T-helper 2 cell treated with Interferon-gamma antibody and Interleukin-4, amounts not matched to agents 5 μg/mL and 100 μg/mL, for 36 hours (primary cell): Measurements from ENCODE around the gene UBA52.

Experiments
- DNase-seq: peaks from one replicate; pipeline ENCODE4 v3.0.0; 2021; ENCODE audit warnings: low spot score
- H3K27ac Mint-ChIP-seq: one replicate; pipeline ENCODE4 v1.8.0; 2021; ENCODE audit warnings: mild to moderate bottlenecking, mixed read lengths
- H3K27me3 Mint-ChIP-seq: one replicate; pipeline ENCODE4 v1.8.0; 2021; ENCODE audit warnings: low read depth, mixed read lengths
- H3K36me3 Mint-ChIP-seq: one replicate; pipeline ENCODE4 v1.8.0; 2021; ENCODE audit warnings: low read depth, mixed read lengths
- H3K4me1 Mint-ChIP-seq: one replicate; pipeline ENCODE4 v1.8.0; 2021; ENCODE audit warnings: low read depth, mixed read lengths
- H3K4me3 Mint-ChIP-seq: one replicate; pipeline ENCODE4 v1.8.0; 2022; ENCODE audit warnings: mild to moderate bottlenecking, moderate library complexity, mixed read lengths
- H3K9me3 Mint-ChIP-seq: one replicate; pipeline ENCODE4 v1.8.0; 2021; ENCODE audit warnings: mixed read lengths

The UBA52 gene

DNA sequence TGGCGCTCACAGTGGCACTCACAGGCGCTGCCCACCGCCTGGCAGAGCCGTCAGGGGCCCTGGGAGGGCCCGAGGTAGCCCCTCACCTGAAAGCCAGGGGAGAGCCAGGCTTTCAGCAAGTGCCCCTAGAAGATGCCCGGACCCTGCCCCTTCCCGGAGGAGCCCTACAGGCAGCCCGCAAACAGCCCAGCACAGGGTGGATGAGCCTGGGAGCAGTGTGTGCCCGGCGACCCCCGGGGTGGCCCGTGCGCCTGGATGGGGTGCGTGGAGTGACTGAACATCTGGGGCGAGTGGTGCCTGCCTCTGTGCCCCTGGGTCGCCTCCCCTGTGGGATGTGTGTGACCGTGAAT is 33.5 kb downstream of the UBA52 start:
- no peak overlapping the region for H3K27ac Mint-ChIP-seq
- H3K36me3 Mint-ChIP-seq: no peaks in the 10 kb centered on the region
- no peak for DNase-seq
- no peak overlapping the region for H3K4me3 Mint-ChIP-seq
- H3K27me3 Mint-ChIP-seq: peaks cover 63% of the 10 kb centered on the region
- H3K9me3 Mint-ChIP-seq: no peaks in the 10 kb centered on the region
- H3K4me1 Mint-ChIP-seq: no peaks in the 10 kb centered on the region

DNA sequence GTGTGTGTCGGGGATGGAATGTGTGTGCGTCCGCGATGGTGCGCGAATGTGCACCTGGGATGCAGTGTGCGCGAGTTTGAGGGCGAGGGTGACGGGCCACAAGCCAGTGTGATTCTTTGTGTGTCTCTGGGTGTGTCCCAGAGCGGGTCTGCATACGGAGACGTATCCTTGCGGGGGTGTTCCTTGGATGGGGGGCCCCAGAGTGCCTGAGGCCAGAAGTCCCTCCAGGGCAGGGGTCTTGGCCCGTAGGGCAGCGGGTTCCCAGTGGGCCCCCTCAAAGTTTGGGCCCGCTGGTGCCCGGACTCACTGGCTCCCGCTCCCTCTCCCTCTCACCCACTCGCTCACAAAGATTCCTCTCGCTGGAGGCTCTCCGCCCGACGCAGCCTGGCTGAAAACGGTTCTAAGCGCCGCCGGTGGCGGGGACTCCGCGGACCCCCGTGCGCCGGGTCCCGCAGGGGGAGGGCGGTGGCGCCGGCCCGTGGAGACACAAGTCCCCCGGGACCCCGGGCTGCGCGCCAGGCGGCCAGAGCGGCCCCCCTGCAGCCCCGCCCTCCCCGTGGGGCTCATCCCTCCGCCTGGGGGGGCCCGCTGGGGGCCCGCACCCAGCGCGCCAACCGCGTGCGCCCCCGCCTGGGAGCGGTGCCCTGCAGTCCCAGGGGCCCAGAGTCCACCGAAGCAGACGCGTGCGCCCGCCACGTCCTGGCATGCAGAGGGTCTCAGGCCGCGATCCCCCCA is 34.1 kb downstream of the UBA52 start:
- Mint-ChIP-seq H3K36me3 (no peaks in the 10 kb centered on the region), H3K27me3 (peaks cover 67% of the 10 kb centered on the region), H3K9me3 (no peaks in the 10 kb centered on the region), H3K4me3 (no peak overlapping the region), H3K4me1 (no peaks in the 10 kb centered on the region), H3K27ac (no peak overlapping the region)
- DNase-seq: no peak

DNA sequence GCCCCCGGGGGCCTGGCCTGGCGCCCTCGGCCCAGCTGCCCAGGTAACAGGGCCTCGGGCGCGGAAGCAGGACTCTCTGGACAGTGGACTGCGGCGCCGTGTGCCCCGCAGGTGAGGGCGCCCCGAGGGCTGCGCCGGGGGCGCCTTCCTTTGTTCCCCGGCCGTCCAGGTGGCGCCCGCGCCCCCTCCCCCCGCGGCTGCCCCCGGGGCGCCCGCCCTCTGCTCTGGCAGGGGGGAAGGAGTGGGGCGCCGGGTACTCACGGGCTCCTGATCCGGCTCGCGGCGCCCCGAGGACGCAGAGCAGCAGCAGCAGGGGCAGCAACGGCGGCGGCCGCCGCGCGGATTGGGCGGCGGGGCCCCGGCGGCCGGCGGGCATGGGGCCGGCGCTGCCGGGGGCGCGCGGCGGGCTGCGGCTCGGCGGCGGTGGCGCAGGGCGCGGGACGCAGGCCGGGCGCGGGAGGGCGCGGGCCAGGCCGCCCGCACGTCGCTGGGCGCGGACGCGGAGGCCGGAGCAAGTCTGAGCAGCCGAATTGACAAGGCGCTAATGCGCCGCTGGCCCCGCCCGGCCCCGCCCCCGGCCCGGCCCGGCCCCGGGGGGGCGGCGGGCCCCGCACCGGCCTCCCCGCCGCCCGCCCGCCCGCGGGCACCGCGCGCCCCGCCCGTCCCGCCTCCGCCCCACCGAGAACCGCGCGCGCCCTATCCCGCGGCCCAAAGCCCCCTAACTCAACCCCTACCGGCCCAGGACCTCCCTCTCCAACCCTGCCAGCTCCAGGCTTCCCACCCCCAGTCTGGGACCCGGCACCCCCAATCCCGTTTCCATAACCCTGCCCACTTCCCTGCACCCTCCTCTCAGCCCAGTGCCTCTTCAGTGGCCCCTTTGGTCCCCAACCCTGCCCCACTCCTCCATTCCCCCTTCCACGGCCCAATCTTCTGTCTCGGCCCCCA is 34.9 kb downstream of the UBA52 start, which contains the start of gene CRLF1:
CRLF1 (minus strand) TSS at position 519 of the 945 bp plus-strand sequence; CDS start at position 376, 143 bp downstream.
- no peak for DNase-seq
- Mint-ChIP-seq H3K9me3 (no peaks in the 10 kb centered on the region), H3K36me3 (no peaks in the 10 kb centered on the region), H3K4me1 (peaks cover 2% of the 10 kb centered on the region), H3K27ac (no peak within 1 kb of the TSS), H3K4me3 (no peak within 1 kb of the TSS), H3K27me3 (peaks cover 73% of the 10 kb centered on the region)

DNA sequence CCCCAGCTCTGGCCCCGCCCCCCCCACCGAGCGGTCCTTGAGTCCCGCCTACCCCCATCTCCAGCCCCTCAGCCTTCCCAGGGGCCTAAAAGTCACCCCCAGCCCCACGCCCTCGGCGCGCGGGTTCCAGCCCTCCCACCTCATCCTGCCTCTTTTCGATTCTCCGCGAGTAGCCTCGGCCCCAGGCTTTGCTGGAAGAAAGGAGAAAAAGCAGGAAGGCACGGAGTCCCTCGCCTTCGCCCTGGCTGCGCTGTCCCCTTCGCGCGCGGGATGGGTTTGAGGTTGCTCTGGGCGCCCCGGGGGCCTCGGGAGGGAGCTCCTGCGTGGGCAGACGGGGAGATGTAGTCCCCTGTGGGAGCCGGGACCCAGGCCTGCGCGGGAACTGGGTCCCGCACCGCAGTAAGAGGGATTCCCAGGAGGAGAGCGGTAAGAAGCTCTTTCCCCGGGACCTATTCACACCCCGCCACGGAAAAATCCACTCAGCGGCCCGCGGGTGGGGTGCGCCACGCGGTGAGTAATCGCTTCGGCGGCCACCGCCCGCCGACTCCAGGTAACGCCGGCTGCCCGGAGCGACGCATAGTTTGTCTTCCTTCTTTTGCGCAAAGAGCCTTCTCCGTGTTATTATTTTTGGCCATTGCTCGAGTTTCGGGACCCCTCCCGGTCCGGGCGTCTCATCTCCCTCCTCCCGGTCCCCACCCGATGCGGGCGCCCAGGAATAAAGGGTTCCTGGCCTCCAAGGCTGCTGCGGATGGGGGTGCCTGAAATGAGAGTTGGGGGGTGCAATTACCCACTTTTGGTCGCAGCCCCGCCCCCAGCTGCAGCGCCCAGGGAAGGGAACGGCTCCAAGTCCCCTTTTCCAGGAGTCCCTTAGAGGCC is 35.8 kb downstream of the UBA52 start:
- H3K27me3 Mint-ChIP-seq: peaks cover 76% of the 10 kb centered on the region
- no peaks in the 10 kb centered on the region for H3K36me3 Mint-ChIP-seq
- no peak overlapping the region for H3K4me3 Mint-ChIP-seq
- H3K9me3 Mint-ChIP-seq: no peaks in the 10 kb centered on the region
- H3K27ac Mint-ChIP-seq: no peak overlapping the region
- no peak for DNase-seq
- peaks cover 4% of the 10 kb centered on the region for H3K4me1 Mint-ChIP-seq

DNA sequence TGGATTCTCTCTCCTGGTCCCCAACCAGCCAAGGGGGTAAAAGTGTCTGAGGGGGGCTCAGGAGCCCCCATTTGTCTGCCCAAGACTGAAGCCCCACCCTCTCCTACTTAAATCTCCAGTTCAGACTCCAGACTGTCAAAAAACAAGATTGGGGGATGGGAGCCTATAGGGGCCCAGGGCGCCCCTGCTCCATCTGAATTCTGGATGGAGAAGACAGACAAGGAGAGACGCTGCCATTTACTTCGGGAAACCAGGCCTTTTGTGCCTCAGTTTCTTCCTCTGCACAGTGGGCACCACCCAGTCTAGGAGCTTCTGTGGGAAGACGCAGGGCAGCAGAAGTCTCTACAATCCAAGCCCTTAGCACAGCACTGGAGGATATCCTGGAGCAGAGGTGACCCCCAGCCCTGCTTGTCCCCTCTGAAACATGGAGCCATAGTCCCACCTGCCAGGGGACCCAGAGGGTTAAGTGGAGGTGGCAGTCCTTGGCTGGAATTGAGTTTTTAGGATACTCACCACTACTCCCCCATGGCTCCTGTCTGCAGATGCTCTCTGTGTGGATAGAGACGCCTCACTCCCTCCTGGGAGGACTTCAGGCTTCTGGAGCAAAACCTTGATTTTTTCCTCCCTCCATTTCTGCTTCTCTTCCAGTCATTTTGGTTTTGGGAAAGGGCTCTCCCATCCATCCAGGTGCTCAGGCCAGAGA is 36.6 kb downstream of the UBA52 start:
- no peaks in the 10 kb centered on the region for H3K9me3 Mint-ChIP-seq
- H3K27ac Mint-ChIP-seq: no peak overlapping the region
- H3K27me3 Mint-ChIP-seq: peaks cover 72% of the 10 kb centered on the region
- peaks cover 5% of the 10 kb centered on the region for H3K4me1 Mint-ChIP-seq
- no peak for DNase-seq
- no peaks in the 10 kb centered on the region for H3K36me3 Mint-ChIP-seq
- H3K4me3 Mint-ChIP-seq: no peak overlapping the region

DNA sequence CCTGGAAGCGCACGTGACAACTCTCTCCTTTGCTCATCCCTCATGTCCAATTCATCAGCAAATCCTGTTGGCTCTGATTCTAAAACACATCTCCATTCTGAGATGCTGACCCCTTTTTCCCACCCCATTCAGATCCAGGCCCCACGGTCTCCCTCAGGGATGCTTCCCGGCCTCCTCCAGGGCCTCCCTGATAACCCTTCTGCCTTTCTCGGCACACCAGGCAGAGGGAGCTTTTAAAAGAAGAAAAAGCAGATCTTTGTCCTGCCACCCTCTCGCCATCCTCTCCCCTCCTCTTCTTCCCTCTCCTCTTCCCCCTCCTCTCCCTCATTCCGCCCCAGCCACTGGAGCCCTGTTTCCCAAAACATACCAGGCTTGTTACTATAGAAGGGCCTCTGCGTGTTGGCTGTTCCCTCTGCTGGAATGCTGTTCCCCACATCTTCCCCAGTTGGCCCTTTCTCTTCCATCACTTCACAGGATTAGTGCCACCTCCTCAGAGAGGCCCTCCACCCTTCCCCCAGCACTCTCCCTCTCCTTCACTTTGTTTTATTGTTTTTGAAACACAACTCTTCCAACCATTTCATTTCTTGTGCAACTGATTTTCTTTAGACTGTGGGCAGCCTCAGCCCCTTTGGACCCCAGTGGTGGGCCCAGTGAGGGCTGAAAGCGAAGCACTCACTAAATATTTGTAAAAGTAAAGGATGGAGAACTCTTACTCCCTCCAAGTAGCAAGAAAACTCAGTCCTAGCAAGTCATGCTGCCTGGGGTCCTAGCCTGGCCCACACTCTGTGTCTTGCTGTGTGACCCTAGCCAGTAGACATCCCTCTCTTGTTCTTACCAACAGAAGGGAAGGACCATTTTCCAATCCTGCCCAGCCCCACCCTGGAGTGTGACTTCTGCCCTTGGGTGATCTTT is 37.4 kb downstream of the UBA52 start:
- no peaks in the 10 kb centered on the region for H3K9me3 Mint-ChIP-seq
- no peak for DNase-seq
- peaks cover 76% of the 10 kb centered on the region for H3K27me3 Mint-ChIP-seq
- no peaks in the 10 kb centered on the region for H3K36me3 Mint-ChIP-seq
- no peak overlapping the region for H3K4me3 Mint-ChIP-seq
- peaks cover 5% of the 10 kb centered on the region for H3K4me1 Mint-ChIP-seq
- H3K27ac Mint-ChIP-seq: no peak overlapping the region

DNA sequence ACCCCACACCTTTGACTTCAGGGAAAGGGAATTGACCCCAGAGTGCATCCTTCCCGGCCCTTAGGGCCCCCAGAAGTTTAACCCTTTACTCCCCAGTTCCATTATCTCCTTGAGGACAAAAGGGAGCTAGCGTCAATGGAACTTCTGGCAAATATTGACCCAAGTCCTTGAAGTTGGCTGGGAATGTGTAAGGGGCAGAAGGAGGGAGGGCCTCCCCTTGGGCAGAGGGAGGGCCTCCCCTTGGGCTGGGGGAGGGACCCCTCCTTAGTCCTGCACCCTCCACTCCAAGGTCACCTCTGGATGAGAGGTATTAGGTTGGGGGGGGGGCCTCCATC is 38.0 kb downstream of the UBA52 start:
- peaks cover 77% of the 10 kb centered on the region for H3K27me3 Mint-ChIP-seq
- H3K4me3 Mint-ChIP-seq: no peak overlapping the region
- H3K36me3 Mint-ChIP-seq: no peaks in the 10 kb centered on the region

DNA sequence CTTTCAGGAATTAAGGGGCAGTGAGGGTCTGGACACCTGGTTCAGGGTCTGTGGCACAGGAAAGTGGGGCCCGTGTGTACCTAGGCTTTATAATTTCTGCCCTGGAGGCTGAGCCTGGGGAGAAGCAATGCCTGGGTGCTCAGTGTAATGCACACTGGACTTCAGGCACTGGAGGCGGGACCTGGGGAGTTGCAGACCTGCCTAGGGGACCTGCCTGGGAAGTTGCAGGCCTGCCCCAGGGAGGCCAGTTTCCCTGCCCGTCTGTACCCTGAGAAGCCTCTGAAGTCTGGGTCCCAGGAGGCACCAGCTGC is 38.5 kb downstream of the UBA52 start:
- Mint-ChIP-seq H3K4me3 (no peak overlapping the region), H3K27ac (no peak overlapping the region), H3K36me3 (no peaks in the 10 kb centered on the region), H3K4me1 (peaks cover 5% of the 10 kb centered on the region), H3K27me3 (peaks cover 76% of the 10 kb centered on the region), H3K9me3 (no peaks in the 10 kb centered on the region)
- DNase-seq: no peak

More for the DNA sequence above, 38.0 kb downstream of the UBA52 start:
- DNase-seq: no peak
- Mint-ChIP-seq H3K9me3 (no peaks in the 10 kb centered on the region), H3K27ac (no peak overlapping the region), H3K4me1 (peaks cover 5% of the 10 kb centered on the region)

DNA sequence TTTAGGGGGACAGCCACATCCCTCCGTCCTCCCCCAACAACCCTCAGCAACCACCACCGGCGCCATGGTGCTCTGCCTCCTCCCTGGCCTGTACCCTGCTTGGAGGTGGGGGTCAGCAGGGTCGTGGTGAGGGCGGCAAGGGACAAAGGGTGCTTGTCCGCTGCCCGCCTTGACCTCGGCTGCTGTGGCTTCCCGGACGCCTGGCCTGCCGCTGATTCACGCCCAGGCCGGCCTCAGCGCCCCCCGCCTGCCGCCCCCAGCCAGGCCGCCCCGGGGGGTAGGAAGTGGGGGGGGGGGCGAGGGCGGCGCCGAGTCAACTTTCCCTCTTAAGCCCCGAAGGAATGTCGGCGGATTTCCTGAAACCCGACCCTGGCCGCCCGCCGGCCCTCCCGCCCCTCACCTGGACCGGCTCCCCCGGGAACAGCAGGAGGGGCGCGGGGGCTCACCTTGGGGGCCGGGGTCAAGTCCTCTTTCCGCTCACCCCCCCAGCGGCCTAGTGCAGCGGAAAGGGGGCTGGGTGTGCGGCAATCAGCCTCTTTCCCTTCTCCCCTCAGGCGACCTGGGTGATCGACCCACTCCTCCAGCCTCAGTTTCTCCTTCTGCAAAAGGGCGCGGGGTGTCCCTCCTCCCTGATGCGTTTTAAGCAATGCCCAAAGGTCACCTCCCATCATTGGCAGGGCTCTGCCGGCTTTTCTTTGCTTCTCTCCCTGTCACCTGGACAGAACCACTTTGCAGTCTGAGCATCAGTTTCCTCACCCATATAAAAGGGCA is 39.1 kb downstream of the UBA52 start:
- no peak overlapping the region for H3K4me3 Mint-ChIP-seq
- peak overlapping the region; percentile 55 for H3K27ac Mint-ChIP-seq
- no peaks in the 10 kb centered on the region for H3K9me3 Mint-ChIP-seq
- peaks cover 77% of the 10 kb centered on the region for H3K27me3 Mint-ChIP-seq
- DNase-seq: no peak
- H3K36me3 Mint-ChIP-seq: no peaks in the 10 kb centered on the region
- H3K4me1 Mint-ChIP-seq: peaks cover 5% of the 10 kb centered on the region

DNA sequence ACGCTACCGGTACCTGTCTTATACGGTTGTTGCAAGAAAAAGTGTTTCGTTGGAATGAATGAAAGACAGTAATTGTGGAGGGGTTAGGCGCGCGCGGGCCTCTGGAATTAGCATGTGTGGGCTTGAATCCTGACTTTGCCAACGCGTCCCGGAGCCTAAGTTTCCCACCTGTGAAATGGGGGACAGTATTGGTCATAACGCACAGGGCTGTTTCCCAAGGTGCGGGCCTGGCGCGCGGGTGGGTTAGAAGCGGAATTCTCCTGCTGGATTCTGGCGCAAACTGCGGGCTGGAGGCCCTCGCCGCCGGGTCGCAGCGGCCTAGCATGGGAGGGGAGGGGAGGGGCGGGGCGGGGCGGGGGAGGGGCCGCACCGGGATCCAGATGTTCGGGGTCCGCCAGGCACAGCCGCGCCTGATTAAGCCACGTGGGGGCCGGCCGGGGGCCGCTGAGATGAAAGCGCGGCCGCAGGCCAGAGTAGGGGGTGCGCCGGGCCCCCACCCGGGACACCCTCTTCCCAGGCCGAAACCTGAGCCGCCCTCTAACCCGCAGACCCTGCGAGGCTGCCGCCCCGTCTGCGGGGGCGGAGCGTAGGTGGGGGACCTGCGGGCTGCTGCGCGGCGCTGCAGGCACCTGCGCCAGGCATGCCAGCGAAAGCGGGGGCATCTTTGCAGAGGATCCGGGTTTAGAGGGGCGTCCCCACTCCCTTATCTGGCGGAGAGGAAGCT is 39.8 kb downstream of the UBA52 start:
- H3K36me3 Mint-ChIP-seq: no peaks in the 10 kb centered on the region
- peaks cover 84% of the 10 kb centered on the region for H3K27me3 Mint-ChIP-seq
- H3K4me3 Mint-ChIP-seq: peak overlapping the region; percentile 15
- DNase-seq: no peak
- no peaks in the 10 kb centered on the region for H3K9me3 Mint-ChIP-seq
- H3K27ac Mint-ChIP-seq: no peak overlapping the region
- peaks cover 5% of the 10 kb centered on the region for H3K4me1 Mint-ChIP-seq

DNA sequence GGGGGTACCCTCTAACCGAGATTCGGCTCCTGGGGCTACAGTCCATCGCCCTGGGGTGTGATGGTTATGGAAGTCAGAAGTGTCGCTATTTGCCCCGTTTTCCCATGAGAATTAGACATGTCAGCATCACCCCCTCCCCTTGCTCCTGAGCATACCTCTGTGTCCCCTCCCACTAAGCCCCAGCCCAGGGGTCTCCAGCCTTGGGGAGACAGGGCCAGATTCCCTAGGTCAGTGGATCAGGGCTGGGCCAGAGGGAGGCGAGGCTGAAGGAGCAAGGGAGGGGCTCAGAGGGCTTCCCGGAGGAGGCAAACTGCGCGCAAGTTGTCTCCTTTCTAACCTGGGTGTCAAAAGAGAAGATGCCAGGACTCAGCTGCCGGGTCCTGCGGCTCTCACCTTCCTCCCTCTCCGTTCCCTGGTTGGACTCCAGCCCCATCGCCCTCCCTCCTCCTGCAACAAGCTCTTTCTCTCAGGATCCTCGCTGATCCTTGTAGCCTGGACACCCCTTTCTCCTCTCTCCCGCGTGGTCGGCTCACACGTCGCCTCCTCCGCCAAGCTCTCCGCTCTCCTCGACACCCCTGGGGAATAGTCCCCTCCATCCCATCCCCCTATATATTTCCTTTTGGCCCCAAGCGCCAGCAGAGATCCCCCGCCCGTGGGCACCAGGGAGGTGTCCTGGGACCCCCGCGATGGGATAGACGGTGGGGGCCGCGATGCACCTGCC is 40.6 kb downstream of the UBA52 start:
- DNase-seq: no peak
- H3K27ac Mint-ChIP-seq: no peak overlapping the region
- peaks cover 5% of the 10 kb centered on the region for H3K4me1 Mint-ChIP-seq
- peak overlapping the region; percentile 60 for H3K4me3 Mint-ChIP-seq
- H3K27me3 Mint-ChIP-seq: peaks cover 83% of the 10 kb centered on the region
- no peaks in the 10 kb centered on the region for H3K36me3 Mint-ChIP-seq
- H3K9me3 Mint-ChIP-seq: no peaks in the 10 kb centered on the region
